ENCODE measurements around the gene NECAB2.

NECAB2 gene

DNA sequence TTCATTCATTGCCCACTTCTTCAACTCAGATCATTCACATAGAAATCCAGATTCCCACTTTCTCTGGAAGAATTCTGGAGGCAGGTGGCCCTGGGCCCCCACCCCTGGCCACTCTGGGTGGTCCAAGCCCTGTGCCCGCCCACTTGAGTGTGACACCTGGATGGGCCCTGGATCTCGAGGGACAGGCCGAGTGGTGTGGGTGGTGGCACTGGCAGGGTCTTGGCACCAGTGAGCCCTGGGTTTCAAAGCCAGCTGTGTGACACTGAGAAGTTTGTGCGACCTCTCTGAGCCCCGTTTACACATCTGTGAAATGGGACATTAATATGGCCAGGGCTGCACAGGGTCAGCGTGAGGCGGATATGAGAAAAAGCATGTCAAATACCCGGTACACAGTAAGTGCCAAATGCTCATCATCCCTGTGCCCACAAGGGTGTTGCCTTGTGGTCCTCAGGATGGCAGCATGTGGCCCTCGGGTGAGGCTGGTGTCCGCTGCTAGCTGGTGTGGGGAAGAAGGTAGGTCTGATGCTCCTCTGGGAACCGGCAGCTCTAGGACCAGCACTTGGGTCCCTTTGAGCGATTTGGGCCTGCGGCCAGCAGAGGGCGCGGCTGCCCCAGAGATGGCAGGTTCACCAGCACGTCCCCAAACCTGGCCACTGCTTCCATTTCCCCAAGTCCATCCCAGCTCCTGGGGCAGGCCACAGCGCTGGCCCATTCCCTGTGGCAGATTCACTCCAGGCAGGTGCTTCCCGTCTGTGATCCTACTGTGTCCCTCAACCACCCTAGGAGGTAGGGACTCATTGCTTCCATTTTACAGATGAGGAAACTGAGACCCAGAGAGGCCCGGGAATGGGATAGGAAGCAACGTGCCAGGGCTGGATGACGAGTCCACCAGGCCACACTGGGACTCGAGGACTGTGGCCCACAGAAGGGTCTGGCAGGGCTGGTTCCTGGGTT lies 11.4 kb upstream of the NECAB2 start:
- TF ChIP-seq ZC3H10 (CRISPR knock-in tag; IDR thresholded peaks at IDR 0.05) (no peak), ZNF565 (CRISPR knock-in tag; conservative IDR thresholded peaks at IDR 0.05; ENCODE audit: low read depth) (no peak), PPARA (CRISPR knock-in tag; IDR thresholded peaks at IDR 0.05; ENCODE audit: borderline replicate concordance) (no peak), PATZ1 (CRISPR knock-in tag; IDR thresholded peaks at IDR 0.05; ENCODE audit: borderline replicate concordance) (no peak), RARB (CRISPR knock-in tag; IDR thresholded peaks at IDR 0.05) (no peak), CSRNP3 (CRISPR knock-in tag; IDR thresholded peaks at IDR 0.05) (no peak)
- ATAC-seq: peak; percentile 54

DNA sequence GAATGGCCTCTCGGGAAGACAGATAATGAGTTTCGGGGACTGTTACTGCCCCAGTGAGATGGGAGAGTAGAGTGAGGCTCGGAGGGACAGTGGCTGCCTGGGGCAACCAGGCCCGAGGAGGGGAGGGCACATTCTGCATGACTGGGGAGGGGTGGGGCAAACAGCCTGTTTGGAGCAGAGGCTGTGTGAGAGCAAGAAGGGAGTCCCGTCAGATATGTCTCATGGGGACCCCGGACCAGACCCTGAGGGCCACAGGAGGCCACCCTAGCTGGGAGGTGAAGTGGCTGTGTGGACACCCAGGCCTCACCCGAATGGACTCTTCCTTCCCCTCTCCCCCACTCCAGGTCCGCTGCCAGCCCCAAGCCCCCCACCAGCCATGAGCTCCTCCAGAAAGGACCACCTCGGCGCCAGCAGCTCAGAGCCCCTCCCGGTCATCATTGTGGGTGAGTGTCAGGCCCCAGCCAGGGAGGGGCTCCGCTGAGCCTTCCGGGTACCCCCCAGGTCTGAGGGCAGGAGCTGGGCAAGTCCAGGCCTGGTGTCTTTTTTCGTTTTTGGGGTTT lies 10.7 kb upstream of the NECAB2 start:
- no peak for ATAC-seq

GRCh38 chr16:83958137-83958845 lies 9.8 kb upstream of the NECAB2 start:
- ATAC-seq: no peak
- TF ChIP-seq ZFP3 (CRISPR knock-in tag; IDR thresholded peaks at IDR 0.05) (0 out of 2 replicates have a peak, but pooled peaks have one; percentile 11), ZNF70 (CRISPR knock-in tag; IDR thresholded peaks at IDR 0.05) (no peak), TCF4 (CRISPR knock-in tag; IDR thresholded peaks at IDR 0.05; ENCODE audit: borderline replicate concordance) (peak; percentile 79), BACH2 (CRISPR knock-in tag; IDR thresholded peaks at IDR 0.05; ENCODE audit: borderline replicate concordance) (no peak)
- TF ChIP-seq, protein P1, sequence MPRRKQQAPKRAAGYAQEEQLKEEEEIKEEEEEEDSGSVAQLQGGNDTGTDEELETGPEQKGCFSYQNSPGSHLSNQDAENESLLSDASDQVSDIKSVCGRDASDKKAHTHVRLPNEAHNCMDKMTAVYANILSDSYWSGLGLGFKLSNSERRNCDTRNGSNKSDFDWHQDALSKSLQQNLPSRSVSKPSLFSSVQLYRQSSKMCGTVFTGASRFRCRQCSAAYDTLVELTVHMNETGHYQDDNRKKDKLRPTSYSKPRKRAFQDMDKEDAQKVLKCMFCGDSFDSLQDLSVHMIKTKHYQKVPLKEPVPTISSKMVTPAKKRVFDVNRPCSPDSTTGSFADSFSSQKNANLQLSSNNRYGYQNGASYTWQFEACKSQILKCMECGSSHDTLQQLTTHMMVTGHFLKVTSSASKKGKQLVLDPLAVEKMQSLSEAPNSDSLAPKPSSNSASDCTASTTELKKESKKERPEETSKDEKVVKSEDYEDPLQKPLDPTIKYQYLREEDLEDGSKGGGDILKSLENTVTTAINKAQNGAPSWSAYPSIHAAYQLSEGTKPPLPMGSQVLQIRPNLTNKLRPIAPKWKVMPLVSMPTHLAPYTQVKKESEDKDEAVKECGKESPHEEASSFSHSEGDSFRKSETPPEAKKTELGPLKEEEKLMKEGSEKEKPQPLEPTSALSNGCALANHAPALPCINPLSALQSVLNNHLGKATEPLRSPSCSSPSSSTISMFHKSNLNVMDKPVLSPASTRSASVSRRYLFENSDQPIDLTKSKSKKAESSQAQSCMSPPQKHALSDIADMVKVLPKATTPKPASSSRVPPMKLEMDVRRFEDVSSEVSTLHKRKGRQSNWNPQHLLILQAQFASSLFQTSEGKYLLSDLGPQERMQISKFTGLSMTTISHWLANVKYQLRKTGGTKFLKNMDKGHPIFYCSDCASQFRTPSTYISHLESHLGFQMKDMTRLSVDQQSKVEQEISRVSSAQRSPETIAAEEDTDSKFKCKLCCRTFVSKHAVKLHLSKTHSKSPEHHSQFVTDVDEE (CRISPR knock-in tag; IDR thresholded peaks at IDR 0.05): peak; percentile 26; the same call in 1 of the 2 replicates

More for the DNA sequence above, 10.7 kb upstream of the NECAB2 start:
- no peak for TF ChIP-seq GLIS3 (CRISPR knock-in tag; IDR thresholded peaks at IDR 0.05)
- no peak for TF ChIP-seq ZNF565 (CRISPR knock-in tag; conservative IDR thresholded peaks at IDR 0.05; ENCODE audit: low read depth)
- TF ChIP-seq ESRRG (CRISPR knock-in tag; IDR thresholded peaks at IDR 0.05): no peak
- TF ChIP-seq ARNTL (CRISPR knock-in tag; IDR thresholded peaks at IDR 0.05; ENCODE audit: borderline replicate concordance, low read depth): no peak
- TF ChIP-seq CSDC2 (CRISPR knock-in tag; IDR thresholded peaks at IDR 0.05): no peak
- TF ChIP-seq ZFP30 (CRISPR knock-in tag; IDR thresholded peaks at IDR 0.05): no peak
- no peak for TF ChIP-seq BACH2 (CRISPR knock-in tag; IDR thresholded peaks at IDR 0.05; ENCODE audit: borderline replicate concordance)
- TF ChIP-seq, protein P2, sequence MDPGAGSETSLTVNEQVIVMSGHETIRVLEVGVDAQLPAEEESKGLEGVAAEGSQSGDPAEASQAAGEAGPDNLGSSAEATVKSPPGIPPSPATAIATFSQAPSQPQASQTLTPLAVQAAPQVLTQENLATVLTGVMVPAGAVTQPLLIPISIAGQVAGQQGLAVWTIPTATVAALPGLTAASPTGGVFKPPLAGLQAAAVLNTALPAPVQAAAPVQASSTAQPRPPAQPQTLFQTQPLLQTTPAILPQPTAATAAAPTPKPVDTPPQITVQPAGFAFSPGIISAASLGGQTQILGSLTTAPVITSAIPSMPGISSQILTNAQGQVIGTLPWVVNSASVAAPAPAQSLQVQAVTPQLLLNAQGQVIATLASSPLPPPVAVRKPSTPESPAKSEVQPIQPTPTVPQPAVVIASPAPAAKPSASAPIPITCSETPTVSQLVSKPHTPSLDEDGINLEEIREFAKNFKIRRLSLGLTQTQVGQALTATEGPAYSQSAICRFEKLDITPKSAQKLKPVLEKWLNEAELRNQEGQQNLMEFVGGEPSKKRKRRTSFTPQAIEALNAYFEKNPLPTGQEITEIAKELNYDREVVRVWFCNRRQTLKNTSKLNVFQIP (CRISPR knock-in tag; IDR thresholded peaks at IDR 0.05; ENCODE audit: borderline replicate concordance, low read depth): no peak
- TF ChIP-seq SNAI2 (CRISPR knock-in tag; IDR thresholded peaks at IDR 0.05): no peak
- TF ChIP-seq ZNF8 (CRISPR knock-in tag; IDR thresholded peaks at IDR 0.05): no peak
- TF ChIP-seq TOX (CRISPR knock-in tag; IDR thresholded peaks at IDR 0.05; ENCODE audit: borderline replicate concordance): no peak
- TF ChIP-seq ZNF70 (CRISPR knock-in tag; IDR thresholded peaks at IDR 0.05): no peak
- TF ChIP-seq, protein P1 (CRISPR knock-in tag; IDR thresholded peaks at IDR 0.05): no peak
- TF ChIP-seq CREB5 (CRISPR knock-in tag; IDR thresholded peaks at IDR 0.05; ENCODE audit: low read depth): no peak
- no peak for TF ChIP-seq OSR1 (CRISPR knock-in tag; IDR thresholded peaks at IDR 0.05)
